Measurements from ENCODE around the gene CDS1.

Gene CDS1

DNA sequence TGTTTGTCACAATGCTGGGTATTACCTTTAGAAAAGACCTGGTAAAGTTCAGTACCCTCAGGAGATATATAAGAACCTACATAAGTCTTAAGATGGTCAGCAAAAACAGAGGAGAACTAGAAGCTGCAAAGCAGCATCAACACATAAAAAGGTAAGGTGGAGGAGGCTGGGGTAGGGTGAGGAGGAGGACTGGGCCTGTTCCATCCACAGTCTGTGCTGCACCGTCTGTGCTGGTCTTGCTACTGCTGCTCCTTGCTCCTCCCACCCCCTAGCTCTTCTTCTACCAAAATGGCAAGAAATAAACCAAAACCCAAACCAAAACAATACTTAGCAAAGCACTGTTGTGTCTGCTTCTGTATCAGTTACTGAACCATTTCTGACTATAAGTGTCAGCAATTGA, 102.2 kb downstream of the CDS1 start:
- H3K4me3 ChIP-seq (replicated peaks; ENCODE audit: insufficient read depth, low read length) = no peak overlapping the region
- no peak for DNase-seq (ENCODE audit: low read depth in 1 of 2, low spot score in 1 of 2)
- H3K27ac ChIP-seq (replicated peaks) = no peak overlapping the region
- no peaks in the 10 kb centered on the region for H3K27me3 ChIP-seq (ENCODE audit: insufficient read depth, poor library complexity, severe bottlenecking)
- no peak for TF ChIP-seq POLR2AphosphoS5 (IDR thresholded peaks at IDR 0.05; ENCODE audit: low read depth)
- TF ChIP-seq, protein P1, sequence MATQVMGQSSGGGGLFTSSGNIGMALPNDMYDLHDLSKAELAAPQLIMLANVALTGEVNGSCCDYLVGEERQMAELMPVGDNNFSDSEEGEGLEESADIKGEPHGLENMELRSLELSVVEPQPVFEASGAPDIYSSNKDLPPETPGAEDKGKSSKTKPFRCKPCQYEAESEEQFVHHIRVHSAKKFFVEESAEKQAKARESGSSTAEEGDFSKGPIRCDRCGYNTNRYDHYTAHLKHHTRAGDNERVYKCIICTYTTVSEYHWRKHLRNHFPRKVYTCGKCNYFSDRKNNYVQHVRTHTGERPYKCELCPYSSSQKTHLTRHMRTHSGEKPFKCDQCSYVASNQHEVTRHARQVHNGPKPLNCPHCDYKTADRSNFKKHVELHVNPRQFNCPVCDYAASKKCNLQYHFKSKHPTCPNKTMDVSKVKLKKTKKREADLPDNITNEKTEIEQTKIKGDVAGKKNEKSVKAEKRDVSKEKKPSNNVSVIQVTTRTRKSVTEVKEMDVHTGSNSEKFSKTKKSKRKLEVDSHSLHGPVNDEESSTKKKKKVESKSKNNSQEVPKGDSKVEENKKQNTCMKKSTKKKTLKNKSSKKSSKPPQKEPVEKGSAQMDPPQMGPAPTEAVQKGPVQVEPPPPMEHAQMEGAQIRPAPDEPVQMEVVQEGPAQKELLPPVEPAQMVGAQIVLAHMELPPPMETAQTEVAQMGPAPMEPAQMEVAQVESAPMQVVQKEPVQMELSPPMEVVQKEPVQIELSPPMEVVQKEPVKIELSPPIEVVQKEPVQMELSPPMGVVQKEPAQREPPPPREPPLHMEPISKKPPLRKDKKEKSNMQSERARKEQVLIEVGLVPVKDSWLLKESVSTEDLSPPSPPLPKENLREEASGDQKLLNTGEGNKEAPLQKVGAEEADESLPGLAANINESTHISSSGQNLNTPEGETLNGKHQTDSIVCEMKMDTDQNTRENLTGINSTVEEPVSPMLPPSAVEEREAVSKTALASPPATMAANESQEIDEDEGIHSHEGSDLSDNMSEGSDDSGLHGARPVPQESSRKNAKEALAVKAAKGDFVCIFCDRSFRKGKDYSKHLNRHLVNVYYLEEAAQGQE (IDR thresholded peaks at IDR 0.05; ENCODE audit: insufficient replicate concordance, low read depth) = no peak
- no peak for TF ChIP-seq SPI1 (IDR thresholded peaks at IDR 0.05; ENCODE audit: borderline replicate concordance, low read depth)
- TF ChIP-seq GABPA (IDR thresholded peaks at IDR 0.05; ENCODE audit: low read depth) = no peak
- TF ChIP-seq, protein P2, sequence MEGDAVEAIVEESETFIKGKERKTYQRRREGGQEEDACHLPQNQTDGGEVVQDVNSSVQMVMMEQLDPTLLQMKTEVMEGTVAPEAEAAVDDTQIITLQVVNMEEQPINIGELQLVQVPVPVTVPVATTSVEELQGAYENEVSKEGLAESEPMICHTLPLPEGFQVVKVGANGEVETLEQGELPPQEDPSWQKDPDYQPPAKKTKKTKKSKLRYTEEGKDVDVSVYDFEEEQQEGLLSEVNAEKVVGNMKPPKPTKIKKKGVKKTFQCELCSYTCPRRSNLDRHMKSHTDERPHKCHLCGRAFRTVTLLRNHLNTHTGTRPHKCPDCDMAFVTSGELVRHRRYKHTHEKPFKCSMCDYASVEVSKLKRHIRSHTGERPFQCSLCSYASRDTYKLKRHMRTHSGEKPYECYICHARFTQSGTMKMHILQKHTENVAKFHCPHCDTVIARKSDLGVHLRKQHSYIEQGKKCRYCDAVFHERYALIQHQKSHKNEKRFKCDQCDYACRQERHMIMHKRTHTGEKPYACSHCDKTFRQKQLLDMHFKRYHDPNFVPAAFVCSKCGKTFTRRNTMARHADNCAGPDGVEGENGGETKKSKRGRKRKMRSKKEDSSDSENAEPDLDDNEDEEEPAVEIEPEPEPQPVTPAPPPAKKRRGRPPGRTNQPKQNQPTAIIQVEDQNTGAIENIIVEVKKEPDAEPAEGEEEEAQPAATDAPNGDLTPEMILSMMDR (IDR thresholded peaks at IDR 0.05; ENCODE audit: insufficient read depth, low read length) = no peak

DNA sequence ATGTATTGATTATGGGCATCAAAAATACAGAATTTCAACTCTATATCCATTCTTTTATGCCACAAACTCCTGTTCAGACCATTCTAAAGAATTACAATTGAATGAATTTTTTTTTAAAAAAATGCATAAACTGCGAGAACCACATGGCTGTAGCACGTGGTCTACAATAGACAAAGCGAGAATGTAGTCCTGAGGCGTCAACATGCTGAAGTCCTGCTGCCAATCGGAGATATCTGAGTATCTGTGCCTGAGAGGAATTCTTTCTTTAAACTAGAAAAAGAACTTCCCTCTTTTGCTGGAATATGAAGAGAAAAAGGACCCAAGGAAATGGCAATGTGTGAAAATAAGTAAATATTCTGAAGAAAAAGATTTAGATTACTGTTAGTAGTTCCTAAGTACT, 105.7 kb downstream of the CDS1 start:
- no peak overlapping the region for H3K27ac ChIP-seq (replicated peaks)

DNA sequence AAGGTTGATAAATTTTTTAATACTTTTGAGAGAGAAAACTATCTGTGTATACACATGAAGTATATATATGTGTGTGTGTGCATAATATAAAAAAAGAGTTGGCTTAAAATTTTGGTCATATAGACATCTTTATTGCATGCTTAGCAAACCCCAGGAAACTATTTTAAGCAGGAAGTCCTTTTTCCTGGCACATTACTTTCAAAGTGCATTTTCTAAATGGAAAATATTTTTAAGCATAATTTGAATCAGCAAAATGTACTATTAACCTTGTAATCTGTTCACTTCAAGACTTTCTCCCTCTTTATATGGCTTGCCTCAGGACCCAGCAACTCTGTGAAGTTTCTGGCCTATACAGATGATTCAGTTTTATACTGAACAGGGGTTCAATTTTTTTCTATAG, 106.3 kb downstream of the CDS1 start:
- no peak overlapping the region for H3K27ac ChIP-seq (replicated peaks)
- DNase-seq (ENCODE audit: low read depth in 1 of 2, low spot score in 1 of 2) = no peak
- TF ChIP-seq, protein P2 (IDR thresholded peaks at IDR 0.05; ENCODE audit: insufficient read depth, low read length) = no peak
- no peak for TF ChIP-seq GABPA (IDR thresholded peaks at IDR 0.05; ENCODE audit: low read depth)
- no peak for TF ChIP-seq SPI1 (IDR thresholded peaks at IDR 0.05; ENCODE audit: borderline replicate concordance, low read depth)
- TF ChIP-seq, protein P1 (IDR thresholded peaks at IDR 0.05; ENCODE audit: insufficient replicate concordance, low read depth) = no peak
- no peak overlapping the region for H3K4me3 ChIP-seq (replicated peaks; ENCODE audit: insufficient read depth, low read length)
- H3K27me3 ChIP-seq (ENCODE audit: insufficient read depth, poor library complexity, severe bottlenecking) = no peaks in the 10 kb centered on the region

More for the DNA sequence above, 105.7 kb downstream of the CDS1 start:
- no peak overlapping the region for H3K4me3 ChIP-seq (replicated peaks; ENCODE audit: insufficient read depth, low read length)
- DNase-seq (ENCODE audit: low read depth in 1 of 2, low spot score in 1 of 2) = no peak
- no peak for TF ChIP-seq GABPA (IDR thresholded peaks at IDR 0.05; ENCODE audit: low read depth)
- TF ChIP-seq, protein P1 (IDR thresholded peaks at IDR 0.05; ENCODE audit: insufficient replicate concordance, low read depth) = no peak
- no peak for TF ChIP-seq POLR2AphosphoS5 (IDR thresholded peaks at IDR 0.05; ENCODE audit: low read depth)
- TF ChIP-seq, protein P2 (IDR thresholded peaks at IDR 0.05; ENCODE audit: insufficient read depth, low read length) = no peak
- no peak for TF ChIP-seq SPI1 (IDR thresholded peaks at IDR 0.05; ENCODE audit: borderline replicate concordance, low read depth)
- H3K27me3 ChIP-seq (ENCODE audit: insufficient read depth, poor library complexity, severe bottlenecking) = no peaks in the 10 kb centered on the region

All from HL-60 (cell line).